ENCODE measurements around the gene MYMK.

- TF ChIP-seq SUZ12 (IDR thresholded peaks at IDR 0.05) (no peak), FOXK2 (IDR thresholded peaks at IDR 0.05) (no peak), ELF4 (IDR thresholded peaks at IDR 0.05) (no peak), SP1 (IDR thresholded peaks at IDR 0.05) (no peak), BHLHE40 (IDR thresholded peaks at IDR 0.05; ENCODE audit: borderline replicate concordance) (no peak), ZNF384 (IDR thresholded peaks at IDR 0.05) (no peak), HDGF (IDR thresholded peaks at IDR 0.05; ENCODE audit: borderline replicate concordance) (no peak), TARDBP (IDR thresholded peaks at IDR 0.05) (no peak)
- TF ChIP-seq, protein P1, sequence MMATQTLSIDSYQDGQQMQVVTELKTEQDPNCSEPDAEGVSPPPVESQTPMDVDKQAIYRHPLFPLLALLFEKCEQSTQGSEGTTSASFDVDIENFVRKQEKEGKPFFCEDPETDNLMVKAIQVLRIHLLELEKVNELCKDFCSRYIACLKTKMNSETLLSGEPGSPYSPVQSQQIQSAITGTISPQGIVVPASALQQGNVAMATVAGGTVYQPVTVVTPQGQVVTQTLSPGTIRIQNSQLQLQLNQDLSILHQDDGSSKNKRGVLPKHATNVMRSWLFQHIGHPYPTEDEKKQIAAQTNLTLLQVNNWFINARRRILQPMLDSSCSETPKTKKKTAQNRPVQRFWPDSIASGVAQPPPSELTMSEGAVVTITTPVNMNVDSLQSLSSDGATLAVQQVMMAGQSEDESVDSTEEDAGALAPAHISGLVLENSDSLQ (IDR thresholded peaks at IDR 0.05), result no peak
Measured at GRCh38 chr9:133571896-133572595, 47.3 kb upstream of the MYMK start.

All from HEK293T (cell line).